Transverse colon (tissue), 4 donors: Measurements from ENCODE around the gene CCL17. TPM values are rescaled to one million over a fixed set of nuclear protein-coding genes. Genes with fewer than 3 reads are reported as not detected.

ENCODE experiments used
- DNase-seq: peaks from one replicate; pipeline ENCODE4 v3.0.0-alpha.2; 2019
- H3K27ac ChIP-seq, 4 donors: fragments of 200-600 bp; sonication (generic); 2 replicates each; pipeline ENCODE4 v1.5.1; 2016 to 2018; ENCODE audit warnings: inconsistent platforms in 4 of 4
- H3K27me3 ChIP-seq: fragments of 200-600 bp; sonication (generic); 2 replicates; pipeline ENCODE4 v1.5.1; 2017; ENCODE audit warnings: inconsistent platforms
- H3K36me3 ChIP-seq, 4 donors: fragments of 200-600 bp; sonication (generic); 2 replicates each; pipeline ENCODE4 v1.5.1; 2017 to 2019; ENCODE audit warnings: inconsistent platforms in 4 of 4
- H3K4me1 ChIP-seq, 4 donors: fragments of 200-600 bp; sonication (generic); 2 replicates each; pipeline ENCODE4 v1.5.1; 2017 to 2020; ENCODE audit warnings: inconsistent platforms in 4 of 4
- H3K4me3 ChIP-seq, 4 donors: fragments of 200-600 bp; sonication (generic); 1 replicate in 1 of 4; 2 replicates in 3 of 4; pipeline versions ENCODE4 v1.5.1 to v1.6.1; 2017 to 2019; ENCODE audit warnings: inconsistent platforms in 4 of 4
- H3K9me3 ChIP-seq, 2 donors: fragments of 200-600 bp; sonication (generic); 2 replicates each; pipeline ENCODE4 v1.5.1; 2017 to 2019; ENCODE audit warnings: inconsistent platforms in 2 of 2
- EP300 ChIP-seq: sonication (generic); formaldehyde crosslinking; IDR thresholded peaks from one replicate; pipeline ENCODE4 v1.6.1; 2017; ENCODE audit warnings: antibody characterized with exemption, low read depth
- POLR2A ChIP-seq: fragments of 450-650 bp; IDR thresholded peaks from one replicate; pipeline ENCODE4 v1.6.1; 2016; ENCODE audit warnings: antibody characterized with exemption, mild to moderate bottlenecking, moderate library complexity
- POLR2AphosphoS5 ChIP-seq, 3 donors: sonication (generic); formaldehyde crosslinking; IDR thresholded peaks; one replicate each; pipeline ENCODE4 v1.6.1; 2016; ENCODE audit warnings: antibody characterized with exemption in 3 of 3
- WGBS, 2 donors: methylation state at CpG; one replicate each; pipeline ENCODE4 v1.1.5; 2018; ENCODE audit warnings: low coverage in 1 of 2; 5-methylcytosine and 5-hydroxymethylcytosine counted together
- in situ Hi-C, 4 donors: fragments of 200-750 bp; cut with MboI; loops; one replicate each; pipeline versions ENCODE4 v1.15.0 to v1.15.1; 2017; ENCODE audit warnings: low sequenced_read_pairs in 3 of 4, low pct_ligation_motif_present in 1 of 4, low pct_unique_long_range_greater_than_20kb in 1 of 4
- intact Hi-C: fragments of 100-400 bp; cut with DNase I; formaldehyde crosslinking; loops from one replicate; pipeline ENCODE4 v1.15.1; 2023; ENCODE audit warnings: low total_unique reads
- total RNA-seq, 4 donors: library from RNA; depleted of rRNA; stranded (reverse); fragments of >200 nt; gene quantifications; one replicate each; pipeline ENCODE4 v1.1.0, GENCODE V29; 2016
- TF ChIP-seq, protein P1 (sequence below), 5 experiments: fragments of 200-600 bp in 3 of 5; fragments of 450-650 bp in 2 of 5; sonication (generic) in 3 of 5; IDR thresholded peaks; 1 replicate in 2 of 5; 2 replicates in 3 of 5; pipeline ENCODE4 v1.5.1; 2016 to 2017; ENCODE audit warnings: antibody characterized with exemption in 5 of 5, inconsistent platforms in 3 of 5, mild to moderate bottlenecking in 2 of 5, moderate library complexity in 1 of 5

The CCL17 gene
- total RNA-seq, 4 donors from 2014 or later = 1.4 TPM; not detected in 3

GRCh38 chr16:57364143-57364542, 40.4 kb upstream of the CCL17 start:
- Histone ChIP-seq H3K27me3 (no peaks in the 10 kb centered on the region), H3K4me3 (no peak overlapping the region), H3K4me1 (no peaks in the 10 kb centered on the region), H3K36me3 (no peaks in the 10 kb centered on the region), H3K9me3 (no peaks in the 10 kb centered on the region), H3K27ac (no peak overlapping the region)
- intact Hi-C loops = no loop called here
- WGBS, 2 donors = 90 to 100% methylated on average over 2 to 3 of the region's 3 CpGs
- TF ChIP-seq EP300 (no peak), POLR2AphosphoS5 (IDR thresholded peaks at IDR 0.05) (no peak), POLR2A (no peak)
- TF ChIP-seq, protein P1, sequence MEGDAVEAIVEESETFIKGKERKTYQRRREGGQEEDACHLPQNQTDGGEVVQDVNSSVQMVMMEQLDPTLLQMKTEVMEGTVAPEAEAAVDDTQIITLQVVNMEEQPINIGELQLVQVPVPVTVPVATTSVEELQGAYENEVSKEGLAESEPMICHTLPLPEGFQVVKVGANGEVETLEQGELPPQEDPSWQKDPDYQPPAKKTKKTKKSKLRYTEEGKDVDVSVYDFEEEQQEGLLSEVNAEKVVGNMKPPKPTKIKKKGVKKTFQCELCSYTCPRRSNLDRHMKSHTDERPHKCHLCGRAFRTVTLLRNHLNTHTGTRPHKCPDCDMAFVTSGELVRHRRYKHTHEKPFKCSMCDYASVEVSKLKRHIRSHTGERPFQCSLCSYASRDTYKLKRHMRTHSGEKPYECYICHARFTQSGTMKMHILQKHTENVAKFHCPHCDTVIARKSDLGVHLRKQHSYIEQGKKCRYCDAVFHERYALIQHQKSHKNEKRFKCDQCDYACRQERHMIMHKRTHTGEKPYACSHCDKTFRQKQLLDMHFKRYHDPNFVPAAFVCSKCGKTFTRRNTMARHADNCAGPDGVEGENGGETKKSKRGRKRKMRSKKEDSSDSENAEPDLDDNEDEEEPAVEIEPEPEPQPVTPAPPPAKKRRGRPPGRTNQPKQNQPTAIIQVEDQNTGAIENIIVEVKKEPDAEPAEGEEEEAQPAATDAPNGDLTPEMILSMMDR (IDR thresholded peaks at IDR 0.05) = no peak
- DNase-seq = no peak
- in situ Hi-C loops = no loop called here

DNA sequence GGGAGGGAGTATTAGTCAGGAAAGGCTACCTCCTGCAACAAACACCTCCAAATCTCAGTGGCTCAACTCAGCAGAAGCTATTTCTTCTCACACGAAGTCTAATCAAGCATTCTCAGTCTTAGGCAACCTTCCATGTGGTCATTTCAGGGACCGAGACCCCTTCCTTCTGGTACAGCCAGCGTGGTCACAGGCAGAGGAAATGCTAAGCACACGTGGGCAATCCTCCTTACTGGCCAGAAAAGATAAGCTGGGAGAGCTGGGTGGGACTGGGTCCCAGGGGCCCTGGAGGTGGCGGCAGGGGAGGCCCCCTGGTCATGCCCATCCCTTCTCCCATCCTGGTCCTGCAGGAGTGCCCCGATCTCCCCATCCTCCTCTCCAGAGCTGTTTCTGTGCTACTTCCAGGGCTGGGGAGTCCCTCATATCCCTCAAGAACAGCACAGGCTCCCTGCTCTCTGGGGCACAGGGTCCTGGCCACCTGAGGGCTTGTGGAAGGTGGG, 38.0 kb upstream of the CCL17 start:
- no peak for DNase-seq
- WGBS, 2 donors = 62% methylated on average over 6 of the region's 6 CpGs; no CpG with 5 or more reads in 1 of the 2 donors
- Histone ChIP-seq H3K27ac (no peak overlapping the region), H3K36me3 (no peaks in the 10 kb centered on the region), H3K9me3 (no peaks in the 10 kb centered on the region), H3K27me3 (no peaks in the 10 kb centered on the region), H3K4me3 (no peak overlapping the region), H3K4me1 (peaks cover 0 to under 1% (median under 1%) of the 10 kb centered on the region in 4 donors)
- intact Hi-C loops (no loop called here), in situ Hi-C loops (no loop called here)
- no peak for TF ChIP-seq POLR2AphosphoS5 (IDR thresholded peaks at IDR 0.05)
- no peak for TF ChIP-seq POLR2A
- TF ChIP-seq, protein P1 (IDR thresholded peaks at IDR 0.05) = no peak
- TF ChIP-seq EP300 = no peak

DNA sequence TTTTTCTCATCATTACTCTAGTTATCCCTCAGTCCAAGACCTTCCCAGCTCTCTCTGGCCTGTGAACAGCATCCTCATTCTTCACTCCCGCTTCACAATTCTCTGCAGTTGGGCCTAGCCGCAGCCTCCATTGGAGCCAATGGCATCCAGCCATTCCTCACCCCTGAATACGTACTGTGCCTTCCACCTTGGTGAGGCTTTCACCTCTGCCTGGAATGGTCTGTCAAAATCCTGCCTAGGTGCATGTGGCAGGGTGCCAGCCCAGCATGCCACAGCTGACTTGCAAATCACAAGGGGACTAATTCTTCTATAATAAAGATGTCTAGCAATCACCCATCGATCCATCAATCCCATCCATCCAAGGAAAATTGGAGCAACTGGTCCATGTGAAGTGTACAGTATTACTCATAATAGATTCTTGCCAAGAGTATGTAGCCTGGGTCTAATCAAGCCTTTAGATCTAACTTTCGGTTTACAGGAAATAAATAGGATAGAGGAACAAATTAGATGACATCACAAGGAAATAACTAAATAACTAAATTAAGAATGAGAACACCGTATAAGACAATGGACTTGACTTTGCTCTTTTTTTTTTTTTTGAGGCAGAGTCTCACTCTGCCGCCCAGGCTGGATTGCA, 37.3 kb upstream of the CCL17 start:
- DNase-seq = no peak
- Histone ChIP-seq H3K4me3 (no peak overlapping the region), H3K9me3 (no peaks in the 10 kb centered on the region), H3K4me1 (peaks cover 4 to 7% (median 6%) of the 10 kb centered on the region in 4 donors), H3K27me3 (no peaks in the 10 kb centered on the region), H3K27ac (no peak overlapping the region), H3K36me3 (no peaks in the 10 kb centered on the region)
- WGBS, 2 donors = 65 to 68% methylated on average over 3 to 7 of the region's 7 CpGs
- in situ Hi-C loops = no loop called here
- TF ChIP-seq POLR2AphosphoS5 (IDR thresholded peaks at IDR 0.05) = no peak
- no peak for TF ChIP-seq POLR2A
- no peak for TF ChIP-seq EP300
- TF ChIP-seq, protein P1 (IDR thresholded peaks at IDR 0.05) = no peak
- intact Hi-C loops = no loop called here

DNA sequence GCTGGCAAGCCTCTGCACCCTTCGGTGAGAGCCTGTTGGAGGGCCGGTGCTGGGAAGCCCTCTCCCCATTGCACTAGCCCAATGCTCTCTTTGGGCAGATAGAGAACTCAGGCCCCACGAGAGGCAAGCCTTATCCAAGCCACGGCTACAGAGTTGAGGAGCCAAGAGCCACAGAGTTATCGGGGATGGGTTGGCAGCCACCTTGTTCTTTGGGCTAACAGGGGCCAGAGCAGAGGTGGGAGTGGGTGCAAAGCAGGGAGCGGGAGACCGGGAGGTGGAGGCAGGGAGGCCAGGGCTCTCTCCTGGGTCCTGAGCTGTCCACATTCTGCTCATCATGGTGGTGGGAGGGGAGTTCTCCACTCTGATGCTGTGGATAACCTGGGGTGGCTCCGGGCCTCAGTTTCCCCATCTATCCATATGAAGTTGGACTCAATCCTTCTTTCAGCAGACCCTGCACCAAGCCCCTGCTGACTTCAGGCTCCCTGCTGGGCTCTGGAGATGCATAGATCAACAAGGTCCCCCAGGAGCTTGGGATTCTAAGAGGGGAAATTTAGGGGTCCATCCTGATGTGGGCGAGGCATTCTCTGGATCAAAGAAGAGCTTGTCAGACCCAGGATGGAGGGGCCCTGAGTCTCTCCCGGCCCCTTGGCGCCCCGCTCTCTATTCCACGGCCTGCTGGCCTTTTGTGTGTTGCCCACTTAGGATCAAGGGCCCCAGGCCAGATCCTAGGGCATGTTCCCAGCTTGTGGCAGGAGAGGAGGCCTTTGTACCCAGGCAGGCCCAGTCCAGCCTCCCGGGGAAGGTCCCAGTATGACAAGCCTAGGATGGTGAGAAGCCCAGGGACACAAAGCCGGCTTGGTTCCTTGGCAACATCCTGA, 32.8 kb upstream of the CCL17 start:
- TF ChIP-seq POLR2AphosphoS5 (IDR thresholded peaks at IDR 0.05) (no peak), POLR2A (no peak), EP300 (no peak)
- TF ChIP-seq, protein P1 (IDR thresholded peaks at IDR 0.05) = no peak
- Histone ChIP-seq H3K27ac (peak overlapping the region; percentile 68 to 81 (median 74)), H3K36me3 (no peaks in the 10 kb centered on the region), H3K27me3 (no peaks in the 10 kb centered on the region), H3K4me1 (peaks cover 4 to 17% (median 14%) of the 10 kb centered on the region in 4 donors), H3K4me3 (peak overlapping the region in 2 of 4 donors; percentile 32 to 44), H3K9me3 (no peaks in the 10 kb centered on the region)
- in situ Hi-C loops = no loop called here
- DNase-seq = no peak
- intact Hi-C loops = no loop called here
- WGBS, 2 donors = 76% methylated on average over 15 of the region's 15 CpGs; no CpG with 5 or more reads in 1 of the 2 donors
